Neural progenitor cell (in vitro differentiated cells): ENCODE measurements around the gene EYS.

Experiments used
- EZH2 ChIP-seq: fragments of 200-600 bp; sonication (generic); IDR thresholded peaks from 2 replicates; pipeline ENCODE4 v1.6.1; 2017; ENCODE audit warnings: antibody characterized with exemption, mild to moderate bottlenecking, moderate library complexity
- EZH2phosphoT487 ChIP-seq: fragments of 200-600 bp; sonication (generic); IDR thresholded peaks from 2 replicates; pipeline ENCODE4 v1.6.1; 2017; ENCODE audit warnings: antibody characterized with exemption
- TF ChIP-seq, protein P1 (sequence below): fragments of 200-600 bp; sonication (generic); IDR thresholded peaks from 2 replicates; pipeline ENCODE4 v1.5.1; 2017; ENCODE audit warnings: antibody characterized with exemption, mild to moderate bottlenecking

DNA sequence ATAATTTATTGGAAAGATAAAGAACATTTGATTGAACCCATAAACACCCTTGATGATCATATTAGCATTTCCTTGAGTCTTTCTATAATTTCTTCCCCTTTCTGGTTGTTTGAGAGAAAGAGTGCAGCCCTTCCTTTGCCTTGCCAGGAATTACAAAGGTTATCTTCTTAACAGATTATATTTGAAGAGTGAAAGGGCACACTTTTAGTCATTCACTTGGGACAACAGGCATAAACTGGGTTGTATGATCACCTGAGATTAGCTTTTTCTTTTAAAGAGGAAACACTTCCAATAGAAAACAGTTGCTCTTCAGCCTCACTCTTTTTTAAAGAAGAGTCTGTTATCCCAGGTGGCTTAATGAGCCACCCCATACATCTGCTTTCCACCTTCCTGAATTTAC lies 1776.2 kb downstream of the EYS start:
- TF ChIP-seq EZH2 (no peak), EZH2phosphoT487 (no peak)
- TF ChIP-seq, protein P1, sequence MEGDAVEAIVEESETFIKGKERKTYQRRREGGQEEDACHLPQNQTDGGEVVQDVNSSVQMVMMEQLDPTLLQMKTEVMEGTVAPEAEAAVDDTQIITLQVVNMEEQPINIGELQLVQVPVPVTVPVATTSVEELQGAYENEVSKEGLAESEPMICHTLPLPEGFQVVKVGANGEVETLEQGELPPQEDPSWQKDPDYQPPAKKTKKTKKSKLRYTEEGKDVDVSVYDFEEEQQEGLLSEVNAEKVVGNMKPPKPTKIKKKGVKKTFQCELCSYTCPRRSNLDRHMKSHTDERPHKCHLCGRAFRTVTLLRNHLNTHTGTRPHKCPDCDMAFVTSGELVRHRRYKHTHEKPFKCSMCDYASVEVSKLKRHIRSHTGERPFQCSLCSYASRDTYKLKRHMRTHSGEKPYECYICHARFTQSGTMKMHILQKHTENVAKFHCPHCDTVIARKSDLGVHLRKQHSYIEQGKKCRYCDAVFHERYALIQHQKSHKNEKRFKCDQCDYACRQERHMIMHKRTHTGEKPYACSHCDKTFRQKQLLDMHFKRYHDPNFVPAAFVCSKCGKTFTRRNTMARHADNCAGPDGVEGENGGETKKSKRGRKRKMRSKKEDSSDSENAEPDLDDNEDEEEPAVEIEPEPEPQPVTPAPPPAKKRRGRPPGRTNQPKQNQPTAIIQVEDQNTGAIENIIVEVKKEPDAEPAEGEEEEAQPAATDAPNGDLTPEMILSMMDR, result no peak
